Fibroblast of peridontal ligament (primary cell): Measurements from ENCODE around the gene SWT1.
A peak's percentile ranks its signal among the peaks of the same experiment; 100 is the strongest.

Source experiments
- DNase-seq: peaks from one replicate; pipeline ENCODE4 v3.0.0-alpha.2; 2010; ENCODE audit errors: extremely low read depth

Gene SWT1

DNA sequence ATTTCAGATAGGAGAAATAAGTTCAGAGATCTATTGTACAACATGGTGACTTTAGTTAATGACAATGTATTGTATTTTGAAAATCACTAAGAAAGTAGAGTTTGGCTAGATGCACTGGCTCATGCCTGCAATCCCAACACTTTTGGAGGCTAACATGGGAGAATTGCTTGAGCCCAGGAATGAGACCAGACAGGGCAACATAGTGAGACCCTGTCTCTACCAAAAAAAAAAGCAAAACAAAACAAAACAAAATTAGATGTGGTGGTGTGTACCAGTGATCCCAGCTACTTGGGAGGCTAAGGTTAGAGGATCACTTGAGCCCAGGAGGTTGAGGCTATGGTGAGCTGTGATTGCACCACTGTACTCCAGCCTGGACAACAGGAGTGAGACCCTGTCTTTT lies 132.9 kb downstream of the SWT1 start:
- DNase-seq: no peak

DNA sequence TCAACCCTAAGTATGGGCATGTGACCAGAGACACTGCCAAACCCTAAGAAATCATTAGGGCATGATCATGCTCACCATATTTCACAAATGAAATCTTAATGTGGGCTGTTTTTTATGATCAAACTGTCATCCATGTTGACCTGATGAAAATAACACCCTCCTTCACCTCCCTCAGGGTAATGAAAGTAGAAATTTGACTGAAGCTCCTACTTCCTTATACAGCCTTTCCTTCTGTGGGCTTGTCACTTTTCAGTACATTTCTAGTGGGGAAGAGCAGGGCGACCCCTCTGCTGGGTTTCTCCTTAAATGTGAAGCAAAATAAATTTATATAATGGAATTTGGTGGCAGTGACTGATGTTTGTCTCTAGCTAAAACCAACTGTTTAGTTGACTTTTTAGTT lies 134.2 kb downstream of the SWT1 start:
- DNase-seq: no peak

DNA sequence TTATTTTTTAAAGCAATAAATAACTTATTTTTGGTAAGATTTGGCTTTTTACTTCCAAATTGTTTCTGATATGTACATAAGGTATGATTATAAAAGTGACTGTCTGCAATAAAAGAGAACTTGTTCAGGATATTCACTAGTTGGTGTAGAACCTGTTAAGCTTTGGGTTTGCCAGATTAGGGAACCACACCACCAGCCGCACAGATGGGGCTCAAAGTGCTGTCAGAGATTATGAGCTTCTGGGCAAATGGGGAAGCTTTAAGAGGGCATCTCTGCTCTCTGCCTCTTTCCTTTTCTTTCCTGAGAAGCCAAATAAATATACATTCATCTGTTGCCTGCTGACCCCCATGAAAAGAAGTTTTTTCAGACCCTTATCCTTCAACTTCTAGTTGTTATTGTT lies 134.7 kb downstream of the SWT1 start:
- no peak for DNase-seq

DNA sequence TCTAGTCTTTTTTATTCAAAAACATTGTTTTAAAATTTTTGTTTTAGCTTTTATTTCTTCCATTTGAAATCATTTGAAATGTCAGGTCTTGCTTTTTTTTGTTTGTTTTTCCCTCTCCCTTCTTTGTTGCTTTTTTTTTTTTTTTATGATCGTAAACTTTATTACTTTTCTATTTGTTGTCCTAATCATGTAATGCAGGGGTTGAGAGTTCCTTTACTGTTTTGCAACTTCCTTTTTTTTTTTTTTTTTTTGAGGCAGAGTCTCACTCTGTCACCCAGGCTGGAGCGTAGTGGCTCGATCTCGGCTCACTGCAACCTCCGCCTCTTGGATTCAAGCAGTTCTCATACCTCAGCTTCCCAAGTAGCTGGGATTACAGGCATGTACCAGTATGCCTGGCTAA lies 135.3 kb downstream of the SWT1 start:
- no peak for DNase-seq

DNA sequence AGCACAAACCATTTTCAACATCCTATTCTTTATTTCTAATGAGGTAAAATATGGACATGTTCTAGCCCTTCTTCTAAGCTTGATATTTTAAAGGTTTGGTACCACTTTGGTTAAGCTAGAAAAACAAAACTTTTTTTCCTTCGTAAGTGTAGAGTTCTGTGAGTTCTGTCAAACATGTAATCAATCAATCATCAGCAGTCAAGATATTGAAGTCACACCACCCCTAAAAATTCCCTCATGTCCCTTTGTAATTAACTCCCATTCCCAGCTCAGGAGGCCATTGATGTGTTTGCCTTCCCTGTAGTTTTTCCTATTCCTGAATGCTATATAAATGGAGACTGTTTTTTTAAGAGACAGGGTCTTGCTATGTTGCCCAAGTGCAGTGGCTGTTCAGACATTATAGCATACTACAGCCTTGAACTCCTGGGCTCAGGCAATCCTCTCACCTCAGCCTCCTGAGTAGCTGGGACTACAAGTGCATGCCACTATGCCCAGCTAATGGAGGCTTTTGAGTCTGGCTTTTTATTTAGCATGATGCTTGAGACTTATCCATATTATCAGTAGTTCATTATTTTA lies 137.1 kb downstream of the SWT1 start:
- DNase-seq: no peak

DNA sequence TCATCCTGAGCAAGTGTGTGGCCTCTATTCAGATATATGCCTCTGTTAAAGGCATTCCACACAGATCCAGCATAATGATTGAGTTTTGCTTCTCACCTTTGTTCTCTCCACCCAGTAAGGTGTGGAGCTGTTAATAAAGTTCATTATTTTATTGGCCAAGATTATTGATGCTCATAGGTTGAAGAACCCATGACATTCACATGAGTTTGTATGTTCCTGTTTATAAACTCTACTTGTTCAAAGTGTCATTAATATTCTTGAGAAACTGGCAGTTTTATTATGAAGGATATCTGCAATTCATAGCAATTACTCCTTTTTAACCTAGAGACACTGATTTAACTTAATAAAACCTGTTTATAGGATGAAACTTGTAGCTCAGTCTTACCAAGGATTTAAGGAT lies 138.1 kb downstream of the SWT1 start:
- no peak for DNase-seq

DNA sequence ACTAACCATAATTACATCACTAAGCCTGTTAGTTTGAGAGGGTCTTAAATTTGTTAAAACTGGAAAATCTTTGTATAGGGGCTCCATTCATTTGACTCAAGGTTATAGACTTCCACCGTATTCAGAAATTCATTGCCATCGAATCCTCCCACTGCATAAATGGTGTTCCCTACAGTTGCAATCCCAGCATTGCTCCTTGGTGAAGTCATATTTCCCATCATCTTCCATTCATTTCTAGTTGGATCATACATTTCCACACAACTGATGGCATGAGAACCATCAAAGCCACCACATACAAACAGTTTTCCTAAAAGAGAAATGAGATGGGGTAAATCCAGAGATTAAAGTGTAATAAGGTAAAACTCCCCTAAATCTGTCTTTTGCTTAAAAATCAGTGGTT lies 141.0 kb downstream of the SWT1 start:
- peak; percentile 35 for DNase-seq

DNA sequence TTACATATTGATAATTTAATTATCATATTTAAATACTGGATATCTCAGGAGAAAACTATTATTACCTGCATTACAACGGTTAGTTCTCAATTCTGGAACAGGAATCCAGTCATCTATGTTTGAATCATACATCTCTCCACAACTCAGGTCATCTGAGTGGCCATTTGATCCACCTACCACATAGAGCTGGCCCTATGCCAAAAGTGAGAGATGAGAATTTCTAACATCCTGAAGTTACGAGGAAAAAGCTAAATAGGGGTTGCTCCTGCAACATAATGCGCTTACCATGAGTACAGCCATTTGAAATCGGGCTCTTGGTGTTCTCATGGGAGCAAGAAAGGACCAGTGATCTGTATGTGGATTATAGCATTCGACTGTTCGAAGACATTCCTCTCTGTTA lies 143.2 kb downstream of the SWT1 start:
- DNase-seq: no peak

DNA sequence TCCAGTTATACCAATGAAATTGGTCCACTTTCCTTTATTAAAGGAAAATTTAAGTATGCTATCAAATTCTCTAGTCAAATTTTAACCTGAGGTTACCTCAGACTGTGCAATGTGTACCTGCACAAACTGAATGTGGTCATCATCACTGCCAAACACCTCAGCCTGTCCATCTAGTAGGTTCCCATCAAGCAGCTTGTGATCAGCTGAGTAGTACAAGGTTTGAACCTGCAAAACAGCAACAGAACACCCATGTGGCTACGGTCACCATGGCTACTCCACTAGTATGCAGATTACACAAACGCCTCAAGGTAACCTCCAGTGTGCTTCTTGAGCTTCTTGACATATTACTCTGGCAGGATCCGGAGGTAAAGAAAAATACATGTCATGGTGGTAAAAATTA lies 148.5 kb downstream of the SWT1 start:
- DNase-seq: no peak

DNA sequence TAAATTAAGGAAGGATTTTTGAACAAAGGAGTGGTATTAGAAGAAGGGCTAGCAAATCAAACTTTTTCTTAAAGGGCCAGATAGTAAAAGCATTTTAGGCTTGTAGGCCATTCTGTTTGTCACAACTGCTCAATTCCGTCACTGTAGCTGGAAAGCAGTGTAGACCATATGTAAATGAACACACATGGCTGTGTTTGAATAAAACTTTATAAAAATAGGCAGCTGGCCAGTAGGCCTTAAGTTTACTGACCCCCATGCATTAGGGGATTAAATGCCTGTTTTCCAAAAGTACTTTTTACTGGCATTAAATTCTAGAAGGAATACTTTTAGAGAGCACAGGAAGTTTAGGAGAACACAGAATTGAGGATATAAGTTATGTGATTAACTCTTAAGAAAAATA lies 151.2 kb downstream of the SWT1 start:
- no peak for DNase-seq

DNA sequence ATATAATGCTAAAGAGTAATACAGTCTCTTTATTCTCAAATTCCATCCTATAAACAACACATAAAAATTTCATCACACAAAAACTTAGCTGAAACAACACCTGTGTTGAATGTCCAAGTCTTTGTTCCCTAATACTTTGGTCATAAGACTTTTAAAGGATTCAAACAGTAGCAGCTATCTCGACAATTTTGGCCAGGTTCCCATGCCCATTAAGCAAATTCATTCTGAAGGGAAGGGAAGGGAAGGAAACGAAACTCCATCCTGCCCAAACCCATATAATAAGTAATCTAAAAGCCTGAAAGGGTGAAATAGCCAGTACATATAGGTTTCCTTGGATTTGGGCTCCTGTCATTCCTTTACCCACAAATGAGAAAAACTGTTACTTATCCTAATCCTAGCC lies 152.6 kb downstream of the SWT1 start:
- no peak for DNase-seq

DNA sequence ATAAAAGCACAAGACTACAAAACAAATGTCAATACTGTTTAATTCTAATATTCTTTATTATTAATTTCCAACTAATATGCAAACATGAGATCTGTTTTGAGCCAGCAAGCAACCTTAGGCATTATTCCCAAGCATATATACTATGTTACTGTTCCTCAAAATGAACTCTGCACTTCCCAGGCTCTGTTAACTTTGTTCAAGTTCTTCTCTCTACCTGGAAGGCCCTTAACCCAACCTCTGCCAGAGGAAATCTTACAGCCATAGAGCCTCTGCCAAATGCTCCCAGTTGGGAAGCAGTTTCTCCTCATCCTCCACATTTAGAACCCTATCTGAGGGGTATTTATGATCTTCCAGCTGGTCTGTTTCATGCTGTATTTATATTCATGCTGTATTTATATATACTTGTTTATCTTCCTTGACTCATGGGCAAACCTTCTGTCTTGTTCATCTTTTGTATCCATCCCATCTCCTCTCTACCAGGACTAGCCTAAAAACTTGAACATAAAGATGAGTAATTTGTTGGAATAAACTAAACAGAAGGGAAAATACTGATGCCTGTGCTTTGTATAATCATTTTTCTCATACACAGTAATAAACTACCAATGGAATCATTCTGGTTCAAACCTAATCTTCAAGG lies 154.7 kb downstream of the SWT1 start:
- DNase-seq: no peak

DNA sequence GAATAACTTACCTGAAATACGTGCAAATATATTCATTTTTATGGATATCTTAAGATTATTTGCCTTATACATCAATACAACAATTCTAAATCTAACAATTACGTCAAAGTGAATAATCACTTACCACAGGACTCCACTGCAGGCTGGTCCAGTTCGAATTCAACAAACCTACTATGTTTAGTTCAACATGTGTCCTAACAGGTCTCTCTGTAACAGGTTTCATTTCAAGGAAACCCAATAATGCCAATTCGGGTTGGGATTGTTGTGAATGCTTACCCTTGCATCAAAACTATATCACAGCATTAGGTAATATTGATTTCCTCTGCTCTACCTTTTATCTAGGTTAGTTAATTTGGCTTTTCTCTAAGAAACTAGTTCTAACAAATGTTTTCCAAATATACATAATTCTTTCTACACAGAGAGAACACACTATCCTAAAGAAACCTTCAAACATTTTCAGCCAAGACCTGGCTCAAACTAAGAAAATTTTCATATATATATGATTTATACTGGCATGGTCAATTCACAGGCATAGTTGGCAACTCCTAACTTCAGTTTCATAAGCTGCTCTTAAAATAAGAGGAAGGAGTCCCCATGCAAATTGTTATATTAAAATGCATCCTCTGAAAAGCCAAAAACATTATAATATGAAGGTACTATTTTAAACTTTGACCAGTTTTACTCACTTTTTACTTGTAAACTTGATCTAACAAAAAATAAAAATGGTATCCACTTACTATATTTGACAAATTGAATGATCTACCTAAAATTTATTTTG lies 155.6 kb downstream of the SWT1 start:
- DNase-seq: no peak

DNA sequence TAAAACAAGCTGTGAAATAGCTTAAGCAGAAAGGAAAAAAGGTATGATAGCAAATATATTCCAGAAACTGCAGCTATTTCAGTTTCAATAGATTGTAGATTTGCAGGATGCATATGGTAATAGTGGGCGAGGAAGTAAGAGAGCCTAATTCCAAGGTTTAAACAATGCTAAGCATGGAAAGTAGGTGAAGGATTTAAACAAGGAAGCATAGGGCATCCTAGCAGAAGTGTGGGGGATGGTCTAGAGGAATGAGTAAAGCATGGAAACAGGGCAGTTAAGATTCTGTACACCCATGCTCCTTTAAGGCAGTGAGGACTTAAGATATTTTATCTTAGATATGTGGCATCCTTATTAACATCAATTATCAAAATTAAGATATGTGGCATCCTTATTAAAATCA lies 157.4 kb downstream of the SWT1 start:
- no peak for DNase-seq

DNA sequence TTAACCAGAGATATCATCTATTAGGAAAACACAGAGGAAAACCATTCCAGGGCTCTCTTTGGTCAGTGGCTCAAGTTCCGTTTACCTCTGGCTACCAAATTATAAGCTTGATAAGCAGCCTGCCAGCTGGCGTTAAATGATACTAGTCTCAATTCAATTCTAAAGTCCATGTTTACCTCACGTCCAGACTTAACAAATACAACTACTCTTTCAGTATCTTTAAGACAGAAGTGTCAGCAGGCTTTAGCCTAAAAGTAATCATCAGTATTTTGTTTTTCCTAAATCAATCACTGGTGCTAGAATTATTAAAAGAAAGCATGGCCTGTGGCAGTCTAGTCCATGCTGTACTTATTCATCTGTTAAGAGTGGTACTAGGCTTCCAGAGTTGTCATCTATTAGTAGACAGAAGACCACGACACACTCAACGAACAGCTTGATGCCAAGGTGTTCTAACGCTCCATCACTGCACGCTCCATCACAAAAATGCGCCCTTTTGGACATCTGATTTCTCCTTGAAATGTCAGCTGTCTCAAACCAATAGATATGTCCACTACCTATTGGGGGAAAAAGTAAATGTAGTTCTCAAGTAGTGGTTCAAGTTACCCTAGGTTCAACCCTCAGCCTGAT lies 158.6 kb downstream of the SWT1 start:
- DNase-seq: no peak

DNA sequence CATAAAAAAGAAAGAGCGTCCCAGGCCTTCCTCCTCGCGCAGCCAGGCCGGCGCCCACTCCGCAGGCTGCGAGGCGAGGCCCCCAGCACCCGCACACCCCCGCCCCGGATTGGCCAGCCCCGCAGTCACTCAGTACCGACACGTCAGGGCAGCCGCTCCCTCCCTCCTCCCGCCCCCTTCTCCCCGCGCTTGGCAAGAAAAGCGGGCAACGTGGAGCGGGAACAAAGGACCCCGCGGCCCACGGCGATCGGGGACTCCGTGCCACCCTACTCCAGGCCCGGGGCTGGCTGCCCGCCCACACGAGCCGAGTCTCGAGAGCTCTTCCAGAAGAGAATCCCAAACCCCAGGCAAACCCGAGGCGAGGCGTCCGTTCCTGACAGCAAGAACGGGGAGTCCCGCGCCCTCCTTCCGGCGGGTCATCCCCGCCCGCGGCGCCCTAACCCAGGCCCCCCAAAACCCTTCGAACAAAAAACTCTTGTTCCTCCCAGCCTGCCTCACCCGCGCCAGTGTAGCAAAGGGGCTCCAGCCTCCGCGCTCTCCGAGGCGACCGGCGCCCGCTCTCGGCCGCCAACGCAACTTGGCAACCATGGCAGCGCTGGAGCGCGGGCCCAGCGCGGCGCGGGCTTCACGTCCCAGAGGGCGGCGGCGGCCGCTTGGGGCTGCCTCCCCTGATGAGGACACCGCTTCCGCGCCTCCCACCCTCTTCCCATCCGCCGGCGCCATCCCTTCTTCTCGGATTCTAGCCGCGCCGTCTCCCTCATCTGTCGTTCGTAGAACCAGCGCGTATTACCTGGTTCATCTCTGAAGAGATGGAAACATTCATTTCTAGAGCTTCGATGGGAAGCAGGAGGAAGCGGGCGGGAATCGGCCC lies 159.4 kb downstream of the SWT1 start:
- DNase-seq: peak; percentile 85

DNA sequence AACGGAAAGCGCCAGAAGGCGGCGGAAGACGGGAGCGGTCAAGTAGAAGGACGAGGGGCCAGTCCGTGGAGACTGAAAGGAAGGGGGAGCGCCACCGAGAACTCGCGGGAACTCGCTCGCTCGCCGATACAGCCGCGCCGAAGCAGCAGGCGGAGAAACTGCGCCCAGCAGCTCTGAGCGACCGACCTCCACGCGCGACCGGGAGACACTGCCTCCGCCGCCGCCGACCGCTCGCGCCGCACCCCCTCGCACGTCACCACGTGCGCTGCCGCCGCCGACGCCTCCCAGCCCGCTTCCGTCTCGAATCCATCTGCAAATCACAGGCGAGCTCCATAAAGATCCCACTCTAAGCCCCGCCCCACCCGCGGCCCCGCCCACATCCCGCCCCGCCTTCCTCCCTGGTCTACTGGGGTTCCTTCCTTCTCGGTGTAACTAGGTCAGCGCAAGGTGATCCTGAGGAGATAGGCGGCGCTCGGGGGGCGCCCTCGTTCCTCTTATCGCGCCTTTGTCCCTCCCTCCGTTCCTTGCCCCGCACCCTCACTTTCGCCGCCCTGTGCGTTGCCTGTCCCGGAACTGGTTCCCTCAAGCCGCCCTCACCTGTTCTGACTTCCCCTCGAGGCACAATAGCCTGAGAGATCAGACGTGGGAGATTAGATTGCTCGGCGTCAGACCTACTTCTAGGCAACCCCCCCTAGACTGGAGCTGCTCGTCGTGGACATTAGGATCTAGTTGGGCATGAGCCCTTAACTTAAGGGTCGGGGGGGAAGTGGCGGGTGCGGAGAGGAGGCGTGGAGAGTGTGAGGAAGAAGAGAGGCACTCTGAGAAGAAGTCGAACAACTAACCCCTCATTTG lies 160.3 kb downstream of the SWT1 start, which contains the start of gene IVNS1ABP:
IVNS1ABP (minus strand) TSS at position 210 of the 852 bp plus-strand sequence. CDS start 7,750 bp downstream, outside the sequence.
- peak; percentile 85 for DNase-seq

DNA sequence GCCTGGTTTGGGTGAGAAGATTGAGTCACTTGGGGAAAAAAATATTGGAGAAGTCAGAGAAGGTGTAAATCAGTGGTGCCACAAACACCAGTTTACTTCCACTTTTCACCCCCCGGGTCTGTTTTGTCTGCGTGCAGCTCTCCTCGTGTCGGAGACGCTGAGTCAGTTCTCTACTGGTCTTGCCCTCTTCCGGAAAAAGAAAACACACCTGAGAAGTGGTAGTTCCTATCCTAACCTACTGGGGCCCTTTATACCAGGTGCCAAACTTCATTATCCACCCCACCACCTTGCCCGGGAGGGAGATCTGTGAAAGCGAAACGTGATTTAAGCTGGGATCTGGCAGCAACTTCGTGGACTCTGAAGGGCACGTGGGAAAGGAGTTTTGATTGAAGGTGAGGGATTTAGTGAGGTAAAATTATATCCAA lies 160.9 kb downstream of the SWT1 start:
- no peak for DNase-seq

DNA sequence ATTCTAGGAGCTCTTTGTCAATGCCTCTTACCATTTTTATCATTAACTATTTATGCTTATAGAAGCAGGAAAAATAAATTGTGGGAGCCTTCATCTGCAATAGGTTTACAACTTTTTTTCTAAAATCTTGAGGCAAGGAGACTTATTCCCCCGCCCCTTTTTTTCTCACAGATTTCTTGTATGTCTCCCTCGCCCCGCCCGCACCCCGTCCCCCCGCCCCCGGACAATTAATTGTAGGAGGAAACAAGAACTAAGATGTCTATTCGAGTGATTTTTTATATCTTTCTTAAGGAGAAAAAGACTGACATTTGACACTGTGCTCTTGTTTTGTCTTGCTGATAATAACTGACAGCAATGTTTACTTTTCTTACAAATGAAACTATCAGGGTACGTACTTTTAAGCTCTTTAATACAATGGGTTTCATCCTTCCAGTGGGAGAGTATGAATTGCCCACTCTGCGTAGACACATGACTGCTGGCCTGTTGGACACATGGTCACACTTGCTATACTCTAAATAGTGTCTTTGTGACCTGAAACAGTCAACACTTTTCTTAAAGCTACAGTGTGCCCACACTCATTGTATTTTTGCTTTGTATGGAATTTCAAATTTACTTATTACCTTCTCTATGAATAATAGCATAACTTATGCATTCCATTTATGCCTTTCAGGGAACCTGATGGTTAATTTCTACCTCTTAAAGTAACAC lies 161.6 kb downstream of the SWT1 start:
- DNase-seq: no peak

DNA sequence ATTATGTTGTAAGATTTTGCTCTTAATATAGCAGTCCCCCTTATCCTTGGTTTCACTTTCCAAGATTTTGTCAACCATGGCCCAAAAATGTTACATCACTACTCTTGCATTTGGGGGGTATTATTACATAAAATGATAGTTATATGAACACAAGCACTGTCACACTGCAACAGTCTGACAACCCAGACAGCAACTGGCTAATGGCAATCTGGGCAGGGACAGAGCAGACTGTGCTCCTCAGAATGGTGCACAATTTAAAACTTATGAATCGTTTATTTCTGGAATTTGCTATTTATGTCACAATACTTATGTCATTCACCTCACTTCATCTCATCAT lies 162.1 kb downstream of the SWT1 start:
- DNase-seq: no peak
